Heart right ventricle (tissue), 16 donors: Measurements from ENCODE around the gene RASGRF2. TPM values are rescaled to one million over a fixed set of nuclear protein-coding genes. Genes with fewer than 3 reads are reported as not detected.

Experiments
- ATAC-seq, 8 donors: fragments of 200-7000 bp; cut with Tn5 transposase; one replicate each; pipeline ENCODE4 v1.9.1; 2020; ENCODE audit warnings: mild to moderate bottlenecking in 8 of 8, moderate library complexity in 8 of 8, moderate number of reproducible peaks in 1 of 8
- DNase-seq, 2 donors: peaks; one replicate each; pipeline ENCODE4 v3.0.0-alpha.2; 2020
- H3K27ac ChIP-seq, 10 donors: fragments of 200-600 bp; sonication (generic) in 2 of 10; one replicate each; pipeline versions ENCODE4 v1.5.0 to v1.8.0; 2020 to 2022; ENCODE audit warnings: mild to moderate bottlenecking in 3 of 10
- H3K27me3 ChIP-seq, 7 donors: fragments of 200-600 bp; one replicate each; pipeline ENCODE4 v1.8.0; 2021 to 2022; ENCODE audit warnings: mild to moderate bottlenecking in 2 of 7
- H3K36me3 ChIP-seq, 9 donors: fragments of 200-600 bp; sonication (generic) in 1 of 9; one replicate each; pipeline versions ENCODE4 v1.5.0 to v1.8.0; 2020 to 2022; ENCODE audit warnings: mild to moderate bottlenecking in 2 of 9
- H3K4me1 ChIP-seq, 9 donors: fragments of 200-600 bp; sonication (generic) in 1 of 9; one replicate each; pipeline versions ENCODE4 v1.5.0 to v1.8.0; 2020 to 2022; ENCODE audit warnings: mild to moderate bottlenecking in 4 of 9
- H3K4me3 ChIP-seq, 10 donors: fragments of 200-600 bp; sonication (generic) in 2 of 10; one replicate each; pipeline versions ENCODE4 v1.5.0 to v1.8.0; 2020 to 2022; ENCODE audit warnings: mild to moderate bottlenecking in 7 of 10, moderate library complexity in 2 of 10
- H3K9me3 ChIP-seq, 11 donors: fragments of 200-600 bp in 10 of 11; sonication (generic) in 2 of 11; one replicate each; pipeline versions ENCODE4 v1.5.0 to v1.8.0; 2013 to 2022; ENCODE audit warnings: mild to moderate bottlenecking in 2 of 11, control low read depth in 1 of 11, moderate library complexity in 1 of 11
- WGBS, 2 donors: extraction: QIAGEN DNeasy Blood & Tissue Kit; methylation state at CpG; one replicate each; pipeline ENCODE4 v1.1.7; 2013; ENCODE audit warnings: inconsistent platforms in 1 of 2; 5-methylcytosine and 5-hydroxymethylcytosine counted together
- intact Hi-C, 10 donors: fragments of 100-400 bp; cut with DNase I; formaldehyde crosslinking; loops; one replicate each; pipeline versions ENCODE4 v1.11.1 to v1.14.2; 2022
- polyA plus RNA-seq, 2 donors: library from polyadenylated mRNA; stranded (reverse); fragments of 200-250 nt; gene quantifications; one replicate each; pipeline ENCODE4 v1.2.3, GENCODE V29; 2013
- total RNA-seq, 10 donors: library from RNA; stranded (reverse); fragmentation: NEBNext Ultra II Directional in 3 of 10; extraction: Animal tissue kit (Norgen Biotek cat#: 25700) in 3 of 10; gene quantifications; one replicate each; pipeline versions ENCODE4 v1.2.1 to v1.2.4, GENCODE V29; 2021 to 2023
- TF ChIP-seq, protein P1 (sequence below), 9 donors: fragments of 200-600 bp; sonication (generic) in 2 of 9; IDR thresholded peaks; one replicate each; pipeline versions ENCODE4 v1.5.0 to v1.8.0; 2021 to 2022; ENCODE audit warnings: antibody characterized with exemption in 9 of 9, mild to moderate bottlenecking in 5 of 9, moderate library complexity in 1 of 9
- donor health status: Arrhythmogenic right ventricular cardiomyopathy.
- donor health status: ischemic (EF 13 %, LVEDD 7.1; RV severe dilation, severe dysfunction).
- donor health status: healthy with polysubstance abuse.
- donor health status: DM: no; HTN: yes; CAD: no.
- donor health status: DM: no; HTN: no; CAD: no.
- donor health status: ischemic (EF 25% LVEDD 6.9; RV normal size, moderate dysfunction).
- donor health status: ischemic (EF 25% LVEDD 5.7; RV mildly dilated, moderate dysfunction).
- donor health status: healthy.
- donor health status: DM: yes; HTN: yes; CAD: no.
- donor health status: Ischemic cardiomyopathy.
- donor health status: ischemic (EF 35%, LVEDD 5.7; RV mildly dilated, moderate dysfunction).
- donor health status: nonischemic (EF 11% LVEDD 7.7; RV severe dilation, severe dysfunction).
- donor health status: DM: yes; HTN: yes; CAD: no.
- donor health status: PGD.
- donor health status: ischemic (EF 29% LVEDD 5.4; RV normal size, mild dysfunction).
- donor health status: nonischemic (EF 23%, LVEDD 6.1; RV moderate dilation, normal function).

Gene RASGRF2
- total and polyA plus RNA-seq, 12 donors, result 2.9 to 13.4 (median 6.8) TPM

DNA sequence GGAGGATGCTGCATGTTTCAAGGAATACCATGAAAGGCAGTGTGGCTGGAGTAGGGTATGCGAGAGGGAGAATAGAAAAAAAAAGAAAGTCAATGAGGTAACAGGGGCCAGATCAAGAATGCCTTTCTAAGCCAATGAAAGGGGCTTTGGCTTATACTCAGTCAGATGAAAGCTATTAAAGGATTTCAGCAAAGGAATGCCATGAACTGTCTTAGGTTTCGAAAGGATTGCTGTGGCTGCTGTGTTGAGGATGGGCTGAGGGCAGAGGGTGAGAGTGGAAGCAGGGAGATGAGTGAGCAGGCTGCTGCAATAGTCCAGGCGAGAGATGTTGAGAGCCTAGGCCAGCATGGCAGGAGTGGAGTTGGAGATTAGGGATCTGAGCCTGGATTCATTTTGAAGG lies 137.6 kb downstream of the RASGRF2 start:
- 92 to 94% methylated on average over 3 of the region's 3 CpGs for WGBS, 2 donors
- Histone ChIP-seq H3K4me1 (no peaks in the 10 kb centered on the region), H3K4me3 (no peak overlapping the region), H3K27ac (no peak overlapping the region), H3K36me3 (peaks cover 0 to 34% (median 0%) of the 10 kb centered on the region in 9 donors), H3K27me3 (no peaks in the 10 kb centered on the region), H3K9me3 (no peaks in the 10 kb centered on the region)
- DNase-seq, result no peak
- TF ChIP-seq, protein P1, sequence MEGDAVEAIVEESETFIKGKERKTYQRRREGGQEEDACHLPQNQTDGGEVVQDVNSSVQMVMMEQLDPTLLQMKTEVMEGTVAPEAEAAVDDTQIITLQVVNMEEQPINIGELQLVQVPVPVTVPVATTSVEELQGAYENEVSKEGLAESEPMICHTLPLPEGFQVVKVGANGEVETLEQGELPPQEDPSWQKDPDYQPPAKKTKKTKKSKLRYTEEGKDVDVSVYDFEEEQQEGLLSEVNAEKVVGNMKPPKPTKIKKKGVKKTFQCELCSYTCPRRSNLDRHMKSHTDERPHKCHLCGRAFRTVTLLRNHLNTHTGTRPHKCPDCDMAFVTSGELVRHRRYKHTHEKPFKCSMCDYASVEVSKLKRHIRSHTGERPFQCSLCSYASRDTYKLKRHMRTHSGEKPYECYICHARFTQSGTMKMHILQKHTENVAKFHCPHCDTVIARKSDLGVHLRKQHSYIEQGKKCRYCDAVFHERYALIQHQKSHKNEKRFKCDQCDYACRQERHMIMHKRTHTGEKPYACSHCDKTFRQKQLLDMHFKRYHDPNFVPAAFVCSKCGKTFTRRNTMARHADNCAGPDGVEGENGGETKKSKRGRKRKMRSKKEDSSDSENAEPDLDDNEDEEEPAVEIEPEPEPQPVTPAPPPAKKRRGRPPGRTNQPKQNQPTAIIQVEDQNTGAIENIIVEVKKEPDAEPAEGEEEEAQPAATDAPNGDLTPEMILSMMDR (IDR thresholded peaks at IDR 0.05), result no peak
- intact Hi-C loops, result no loop called here
- ATAC-seq, result no peak

DNA sequence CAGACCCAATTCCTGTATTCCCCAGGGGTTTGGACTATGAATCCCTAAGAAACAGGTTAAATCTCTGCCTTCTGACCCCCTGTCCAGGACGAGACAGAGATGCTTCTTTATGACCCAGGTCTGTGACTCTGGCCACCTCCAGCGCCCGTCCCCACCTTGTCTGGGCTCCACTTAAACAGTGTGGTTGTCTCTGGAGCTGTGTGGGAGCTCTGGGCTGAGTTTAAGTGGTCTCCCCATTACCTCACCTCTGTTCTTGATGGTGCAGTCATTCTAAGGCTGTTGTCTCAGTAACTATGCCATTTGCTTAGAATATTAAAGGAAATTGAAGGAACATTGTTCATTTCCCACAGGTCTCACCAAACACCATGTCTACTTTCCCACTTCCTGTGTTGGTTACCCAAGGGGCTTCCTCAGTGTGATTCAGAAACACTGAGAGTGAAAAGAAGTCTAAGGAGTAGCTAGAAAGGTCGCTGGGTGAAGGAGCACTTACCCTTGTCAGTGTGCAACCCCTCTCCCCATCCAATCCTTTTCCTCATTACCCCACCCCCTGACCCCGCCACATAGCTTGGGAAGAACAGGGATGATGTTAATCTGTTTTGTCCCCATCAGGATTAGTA lies 145.2 kb downstream of the RASGRF2 start:
- H3K9me3 ChIP-seq, result peaks cover 0 to 8% (median 0%) of the 10 kb centered on the region in 11 donors
- no peak overlapping the region for H3K27ac ChIP-seq
- H3K36me3 ChIP-seq, result peaks cover 0 to 4% (median 0%) of the 10 kb centered on the region in 9 donors
- H3K27me3 ChIP-seq, result no peaks in the 10 kb centered on the region
- 82 to 85% methylated on average over 5 of the region's 5 CpGs for WGBS, 2 donors
- ATAC-seq (no peak), DNase-seq (no peak)
- H3K4me1 ChIP-seq, result no peaks in the 10 kb centered on the region
- no peak overlapping the region for H3K4me3 ChIP-seq
- TF ChIP-seq, protein P1 (IDR thresholded peaks at IDR 0.05), result no peak
- intact Hi-C loops, result loop anchor here in 2 of 10 donors (5.0 kb wide), 2 partner anchors 143 to 148 kb away; partner anchors contain the start of gene RASGRF2 (in 1 of the 2)

GRCh38 chr5:81115261-81115660 lies 155.1 kb downstream of the RASGRF2 start:
- H3K27me3 ChIP-seq, result no peaks in the 10 kb centered on the region
- no peaks in the 10 kb centered on the region for H3K9me3 ChIP-seq
- TF ChIP-seq, protein P1 (IDR thresholded peaks at IDR 0.05), result no peak
- intact Hi-C loops, result loop anchor here in 1 of 10 donors (10.0 kb wide), 1 partner anchor 160 kb away; no protein-coding TSS in a partner anchor
- no peak overlapping the region for H3K4me3 ChIP-seq
- DNase-seq (no peak), ATAC-seq (no peak)
- H3K4me1 ChIP-seq, result no peaks in the 10 kb centered on the region
- WGBS, 2 donors, result 58 to 59% methylated on average over 4 of the region's 4 CpGs
- H3K36me3 ChIP-seq, result peaks cover 0 to 58% (median 0%) of the 10 kb centered on the region in 9 donors
- H3K27ac ChIP-seq, result no peak overlapping the region

- Histone ChIP-seq H3K9me3 (no peaks in the 10 kb centered on the region), H3K36me3 (peaks cover 0 to 46% (median 0%) of the 10 kb centered on the region in 9 donors), H3K27ac (no peak overlapping the region), H3K27me3 (no peaks in the 10 kb centered on the region), H3K4me3 (no peak overlapping the region), H3K4me1 (peaks cover 0 to 9% (median 0%) of the 10 kb centered on the region in 9 donors)
- DNase-seq (no peak), ATAC-seq (no peak)
- TF ChIP-seq, protein P1 (IDR thresholded peaks at IDR 0.05), result no peak
- WGBS, 2 donors, result 93 to 94% methylated on average over 3 of the region's 3 CpGs
- intact Hi-C loops, result loop anchor here in 1 of 10 donors (10.0 kb wide), 1 partner anchor 163 kb away; no protein-coding TSS in a partner anchor
These were observed 157.4 kb downstream of the RASGRF2 start for GRCh38 chr5:81117566-81117965.
